Liver (tissue), 3 donors: ENCODE results near the gene MRM1.

Source experiments
- EGR1 ChIP-seq, 2 donors: IDR thresholded peaks; 2 replicates each; pipeline ENCODE4 v1.6.1; 2016 to 2018; ENCODE audit warnings: antibody characterized with exemption in 2 of 2, low read depth in 2 of 2
- FOXA2 ChIP-seq: IDR thresholded peaks from 2 replicates; pipeline ENCODE4 v1.6.1; 2016; ENCODE audit warnings: antibody characterized with exemption
- JUND ChIP-seq, 2 donors: IDR thresholded peaks; 2 replicates each; pipeline ENCODE4 v1.6.1; 2016; ENCODE audit warnings: antibody characterized with exemption in 2 of 2
- NR2F2 ChIP-seq: IDR thresholded peaks from 2 replicates; pipeline ENCODE4 v1.6.1; 2016; ENCODE audit warnings: antibody characterized with exemption
- RAD21 ChIP-seq, 2 donors: IDR thresholded peaks; 2 replicates each; pipeline ENCODE4 v1.6.1; 2016; ENCODE audit warnings: antibody characterized with exemption in 2 of 2, mild to moderate bottlenecking in 2 of 2
- SP1 ChIP-seq: IDR thresholded peaks from 2 replicates; pipeline ENCODE4 v1.6.1; 2018; ENCODE audit warnings: antibody characterized with exemption, mild to moderate bottlenecking
- TAF1 ChIP-seq: conservative IDR thresholded peaks from 2 replicates; pipeline ENCODE4 v1.6.1; 2016; ENCODE audit warnings: antibody characterized with exemption, mild to moderate bottlenecking
- YY1 ChIP-seq: IDR thresholded peaks from 2 replicates; pipeline ENCODE4 v1.6.1; 2016; ENCODE audit warnings: antibody characterized with exemption, mild to moderate bottlenecking
- TF ChIP-seq, protein P1 (sequence below): fragments of 150-350 bp; IDR thresholded peaks from 2 replicates; pipeline ENCODE4 v1.5.1; 2017; ENCODE audit warnings: improper control_type of control experiment, low read depth, low read length; ENCODE audit not compliant: missing input control
- TF ChIP-seq, protein P2 (sequence below): IDR thresholded peaks from 2 replicates; pipeline ENCODE4 v1.6.1; 2016; ENCODE audit warnings: antibody characterized with exemption
- TF ChIP-seq, protein P3 (sequence below): IDR thresholded peaks from 2 replicates; pipeline ENCODE4 v1.6.1; 2016; ENCODE audit warnings: antibody characterized with exemption, mild to moderate bottlenecking
- TF ChIP-seq, protein P4 (sequence below): IDR thresholded peaks from 2 replicates; pipeline ENCODE4 v1.6.1; 2016; ENCODE audit warnings: antibody characterized with exemption
- donor health status: healthy.
- donor health status: healthy.

DNA sequence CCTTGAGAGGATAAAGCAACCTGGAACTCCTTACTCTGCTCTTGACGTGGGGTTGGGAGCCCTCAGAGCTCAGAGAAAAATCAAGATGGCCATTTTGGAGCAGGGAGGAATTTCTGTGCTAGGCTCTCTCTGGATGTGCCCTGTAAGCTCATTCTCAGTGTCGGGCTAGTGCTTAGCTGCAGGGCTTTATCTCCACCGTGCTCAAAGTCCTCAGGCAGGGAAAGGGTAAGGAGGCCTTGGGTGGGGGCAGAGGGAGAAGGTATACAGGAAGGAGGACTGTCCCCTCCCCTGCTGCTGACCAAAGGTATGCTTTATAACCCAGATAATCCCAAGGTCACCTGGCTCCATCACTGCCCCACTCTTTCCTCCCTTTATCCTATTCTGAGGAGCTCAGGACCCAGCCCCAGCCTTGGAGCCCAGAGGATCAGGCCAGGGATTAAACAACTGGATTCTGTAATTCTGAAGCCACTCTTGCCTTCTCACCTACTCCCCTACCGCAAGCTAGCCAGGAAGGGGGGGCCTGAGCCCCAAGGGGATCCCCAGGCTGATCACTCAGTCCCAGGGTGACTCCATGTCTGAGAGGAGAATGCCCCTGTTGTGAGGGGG is 8.6 kb upstream of the MRM1 start:
- TF ChIP-seq, protein P1, sequence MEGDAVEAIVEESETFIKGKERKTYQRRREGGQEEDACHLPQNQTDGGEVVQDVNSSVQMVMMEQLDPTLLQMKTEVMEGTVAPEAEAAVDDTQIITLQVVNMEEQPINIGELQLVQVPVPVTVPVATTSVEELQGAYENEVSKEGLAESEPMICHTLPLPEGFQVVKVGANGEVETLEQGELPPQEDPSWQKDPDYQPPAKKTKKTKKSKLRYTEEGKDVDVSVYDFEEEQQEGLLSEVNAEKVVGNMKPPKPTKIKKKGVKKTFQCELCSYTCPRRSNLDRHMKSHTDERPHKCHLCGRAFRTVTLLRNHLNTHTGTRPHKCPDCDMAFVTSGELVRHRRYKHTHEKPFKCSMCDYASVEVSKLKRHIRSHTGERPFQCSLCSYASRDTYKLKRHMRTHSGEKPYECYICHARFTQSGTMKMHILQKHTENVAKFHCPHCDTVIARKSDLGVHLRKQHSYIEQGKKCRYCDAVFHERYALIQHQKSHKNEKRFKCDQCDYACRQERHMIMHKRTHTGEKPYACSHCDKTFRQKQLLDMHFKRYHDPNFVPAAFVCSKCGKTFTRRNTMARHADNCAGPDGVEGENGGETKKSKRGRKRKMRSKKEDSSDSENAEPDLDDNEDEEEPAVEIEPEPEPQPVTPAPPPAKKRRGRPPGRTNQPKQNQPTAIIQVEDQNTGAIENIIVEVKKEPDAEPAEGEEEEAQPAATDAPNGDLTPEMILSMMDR: no peak
- no peak for TF ChIP-seq TAF1
- TF ChIP-seq, protein P2, sequence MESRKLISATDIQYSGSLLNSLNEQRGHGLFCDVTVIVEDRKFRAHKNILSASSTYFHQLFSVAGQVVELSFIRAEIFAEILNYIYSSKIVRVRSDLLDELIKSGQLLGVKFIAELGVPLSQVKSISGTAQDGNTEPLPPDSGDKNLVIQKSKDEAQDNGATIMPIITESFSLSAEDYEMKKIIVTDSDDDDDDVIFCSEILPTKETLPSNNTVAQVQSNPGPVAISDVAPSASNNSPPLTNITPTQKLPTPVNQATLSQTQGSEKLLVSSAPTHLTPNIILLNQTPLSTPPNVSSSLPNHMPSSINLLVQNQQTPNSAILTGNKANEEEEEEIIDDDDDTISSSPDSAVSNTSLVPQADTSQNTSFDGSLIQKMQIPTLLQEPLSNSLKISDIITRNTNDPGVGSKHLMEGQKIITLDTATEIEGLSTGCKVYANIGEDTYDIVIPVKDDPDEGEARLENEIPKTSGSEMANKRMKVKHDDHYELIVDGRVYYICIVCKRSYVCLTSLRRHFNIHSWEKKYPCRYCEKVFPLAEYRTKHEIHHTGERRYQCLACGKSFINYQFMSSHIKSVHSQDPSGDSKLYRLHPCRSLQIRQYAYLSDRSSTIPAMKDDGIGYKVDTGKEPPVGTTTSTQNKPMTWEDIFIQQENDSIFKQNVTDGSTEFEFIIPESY: no peak
- TF ChIP-seq RAD21 (IDR thresholded peaks at IDR 0.05): no peak
- no peak for TF ChIP-seq YY1
- TF ChIP-seq EGR1 (IDR thresholded peaks at IDR 0.05; ENCODE audit: low read depth in 2 of 2): no peak
- TF ChIP-seq, protein P3, sequence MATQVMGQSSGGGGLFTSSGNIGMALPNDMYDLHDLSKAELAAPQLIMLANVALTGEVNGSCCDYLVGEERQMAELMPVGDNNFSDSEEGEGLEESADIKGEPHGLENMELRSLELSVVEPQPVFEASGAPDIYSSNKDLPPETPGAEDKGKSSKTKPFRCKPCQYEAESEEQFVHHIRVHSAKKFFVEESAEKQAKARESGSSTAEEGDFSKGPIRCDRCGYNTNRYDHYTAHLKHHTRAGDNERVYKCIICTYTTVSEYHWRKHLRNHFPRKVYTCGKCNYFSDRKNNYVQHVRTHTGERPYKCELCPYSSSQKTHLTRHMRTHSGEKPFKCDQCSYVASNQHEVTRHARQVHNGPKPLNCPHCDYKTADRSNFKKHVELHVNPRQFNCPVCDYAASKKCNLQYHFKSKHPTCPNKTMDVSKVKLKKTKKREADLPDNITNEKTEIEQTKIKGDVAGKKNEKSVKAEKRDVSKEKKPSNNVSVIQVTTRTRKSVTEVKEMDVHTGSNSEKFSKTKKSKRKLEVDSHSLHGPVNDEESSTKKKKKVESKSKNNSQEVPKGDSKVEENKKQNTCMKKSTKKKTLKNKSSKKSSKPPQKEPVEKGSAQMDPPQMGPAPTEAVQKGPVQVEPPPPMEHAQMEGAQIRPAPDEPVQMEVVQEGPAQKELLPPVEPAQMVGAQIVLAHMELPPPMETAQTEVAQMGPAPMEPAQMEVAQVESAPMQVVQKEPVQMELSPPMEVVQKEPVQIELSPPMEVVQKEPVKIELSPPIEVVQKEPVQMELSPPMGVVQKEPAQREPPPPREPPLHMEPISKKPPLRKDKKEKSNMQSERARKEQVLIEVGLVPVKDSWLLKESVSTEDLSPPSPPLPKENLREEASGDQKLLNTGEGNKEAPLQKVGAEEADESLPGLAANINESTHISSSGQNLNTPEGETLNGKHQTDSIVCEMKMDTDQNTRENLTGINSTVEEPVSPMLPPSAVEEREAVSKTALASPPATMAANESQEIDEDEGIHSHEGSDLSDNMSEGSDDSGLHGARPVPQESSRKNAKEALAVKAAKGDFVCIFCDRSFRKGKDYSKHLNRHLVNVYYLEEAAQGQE: no peak
- TF ChIP-seq FOXA2: no peak
- TF ChIP-seq SP1: no peak
- TF ChIP-seq, protein P4, sequence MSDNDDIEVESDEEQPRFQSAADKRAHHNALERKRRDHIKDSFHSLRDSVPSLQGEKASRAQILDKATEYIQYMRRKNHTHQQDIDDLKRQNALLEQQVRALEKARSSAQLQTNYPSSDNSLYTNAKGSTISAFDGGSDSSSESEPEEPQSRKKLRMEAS: no peak
- no peak for TF ChIP-seq NR2F2
- no peak for TF ChIP-seq JUND (IDR thresholded peaks at IDR 0.05)
